HEK293 (cell line): ENCODE data around the gene ACVR1.

Experiments
- CTCF ChIA-PET: fragments of 350-600 bp; formaldehyde crosslinking; extraction: SDS; loops from one replicate; lab custom pipeline; 2021; ENCODE audit warnings: antibody characterized with exemption; lab: Yijun Ruan, JAX
- POLR2A ChIA-PET: fragments of 300-600 bp; formaldehyde crosslinking; extraction: SDS; loops from one replicate; lab custom pipeline; 2020; ENCODE audit warnings: antibody characterized with exemption, inconsistent platforms; lab: Yijun Ruan, JAX
- H3K27ac ChIP-seq: fragments of 200-500 bp; sonication (Bioruptor generic); 2 replicates; pipeline ENCODE4 v1.5.1; 2014; ENCODE audit warnings: low read depth, low read length, control low read depth, inconsistent platforms; ENCODE audit errors: extremely low read depth
- H3K36me3 ChIP-seq, 2 experiments: fragments of 200-500 bp in 1 of 2; sonication (Bioruptor generic) in 1 of 2; 1 replicate in 1 of 2; 2 replicates in 1 of 2; pipeline ENCODE4 v1.5.1; 2014 to 2017; ENCODE audit warnings: inconsistent platforms in 2 of 2, low read length in 2 of 2; ENCODE audit not compliant: control insufficient read depth in 2 of 2, insufficient read depth in 1 of 2
- H3K4me1 ChIP-seq: fragments of 200-500 bp; sonication (Bioruptor generic); 2 replicates; pipeline ENCODE4 v1.5.1; 2014; ENCODE audit warnings: mild to moderate bottlenecking, low read length, inconsistent platforms; ENCODE audit not compliant: control insufficient read depth, insufficient read depth
- H3K4me3 ChIP-seq: 2 replicates; pipeline ENCODE4 v1.5.1; 2011; ENCODE audit warnings: low read depth, mild to moderate bottlenecking, control low read depth, low read length, moderate library complexity
- H3K9me3 ChIP-seq: fragments of 200-500 bp; sonication (Bioruptor generic); 2 replicates; pipeline ENCODE4 v1.5.1; 2014; ENCODE audit warnings: low read depth, low read length, inconsistent platforms; ENCODE audit not compliant: control insufficient read depth, insufficient read depth
- BCL11B ChIP-seq: fragments of 450-650 bp; formaldehyde crosslinking; IDR thresholded peaks from 2 replicates; pipeline ENCODE4 v1.5.1; 2016; ENCODE audit warnings: low read depth, missing biosample characterization, missing genetic modification characterization
- WT1 ChIP-seq: fragments of 450-650 bp; formaldehyde crosslinking; IDR thresholded peaks from 2 replicates; pipeline ENCODE4 v1.5.1; 2016; ENCODE audit warnings: missing biosample characterization, missing genetic modification characterization
- ZBTB6 ChIP-seq: fragments of 450-650 bp; formaldehyde crosslinking; IDR thresholded peaks from 2 replicates; pipeline ENCODE4 v1.5.1; 2017; ENCODE audit warnings: missing biosample characterization, missing genetic modification characterization
- ZIC2 ChIP-seq: fragments of 450-650 bp; formaldehyde crosslinking; IDR thresholded peaks from 2 replicates; pipeline ENCODE4 v1.5.1; 2016; ENCODE audit warnings: missing biosample characterization, missing genetic modification characterization
- ZNF112 ChIP-seq: fragments of 450-650 bp; formaldehyde crosslinking; IDR thresholded peaks from 2 replicates; pipeline ENCODE4 v1.5.0; 2017; ENCODE audit warnings: missing biosample characterization, missing genetic modification characterization
- ZNF157 ChIP-seq: fragments of 450-650 bp; formaldehyde crosslinking; IDR thresholded peaks from 2 replicates; pipeline ENCODE4 v1.5.1; 2016; ENCODE audit warnings: missing biosample characterization, missing genetic modification characterization
- ZNF16 ChIP-seq: fragments of 450-650 bp; formaldehyde crosslinking; IDR thresholded peaks from 2 replicates; pipeline ENCODE4 v1.5.1; 2016; ENCODE audit warnings: low read depth, missing biosample characterization, missing genetic modification characterization
- ZNF19 ChIP-seq: fragments of 450-650 bp; formaldehyde crosslinking; IDR thresholded peaks from 2 replicates; pipeline ENCODE4; 2016; ENCODE audit warnings: missing biosample characterization, missing genetic modification characterization, low read depth
- ZNF202 ChIP-seq: fragments of 450-650 bp; formaldehyde crosslinking; IDR thresholded peaks from 2 replicates; pipeline ENCODE4 v1.5.1; 2016; ENCODE audit warnings: missing biosample characterization, missing genetic modification characterization, borderline replicate concordance
- ZNF211 ChIP-seq: fragments of 450-650 bp; formaldehyde crosslinking; IDR thresholded peaks from 2 replicates; pipeline ENCODE4 v1.5.1; 2016; ENCODE audit warnings: low read depth, missing biosample characterization, missing genetic modification characterization
- ZNF239 ChIP-seq: fragments of 450-650 bp; formaldehyde crosslinking; IDR thresholded peaks from 2 replicates; pipeline ENCODE4 v1.5.1; 2016; ENCODE audit warnings: missing biosample characterization, missing genetic modification characterization
- ZNF292 ChIP-seq: fragments of 450-650 bp; formaldehyde crosslinking; IDR thresholded peaks from 2 replicates; pipeline ENCODE4 v1.5.1; 2016; ENCODE audit warnings: low read depth, missing biosample characterization, missing genetic modification characterization, borderline replicate concordance
- ZNF398 ChIP-seq: fragments of 450-650 bp; formaldehyde crosslinking; IDR thresholded peaks from 2 replicates; pipeline ENCODE4 v1.5.1; 2017; ENCODE audit warnings: missing biosample characterization, missing genetic modification characterization
- ZNF560 ChIP-seq: fragments of 450-650 bp; formaldehyde crosslinking; IDR thresholded peaks from 2 replicates; pipeline ENCODE4 v1.5.1; 2017; ENCODE audit warnings: missing biosample characterization, missing genetic modification characterization, borderline replicate concordance
- ZNF621 ChIP-seq: fragments of 450-650 bp; formaldehyde crosslinking; IDR thresholded peaks from 2 replicates; pipeline ENCODE4 v1.5.1; 2017; ENCODE audit warnings: missing biosample characterization, missing genetic modification characterization
- ZNF664 ChIP-seq: fragments of 450-650 bp; formaldehyde crosslinking; IDR thresholded peaks from 2 replicates; pipeline ENCODE4 v1.5.1; 2016; ENCODE audit warnings: missing biosample characterization, missing genetic modification characterization
- ZNF670 ChIP-seq: fragments of 450-650 bp; formaldehyde crosslinking; IDR thresholded peaks from 2 replicates; pipeline ENCODE4 v1.5.1; 2016; ENCODE audit warnings: missing biosample characterization, missing genetic modification characterization, low read depth
- ZNF677 ChIP-seq: fragments of 450-650 bp; IDR thresholded peaks from 2 replicates; pipeline ENCODE4 v1.5.0; 2018; ENCODE audit warnings: missing biosample characterization, mild to moderate bottlenecking, missing genetic modification characterization, moderate library complexity
- ZNF704 ChIP-seq: fragments of 450-650 bp; formaldehyde crosslinking; IDR thresholded peaks from 2 replicates; pipeline ENCODE4 v1.5.1; 2016; ENCODE audit warnings: missing biosample characterization, missing genetic modification characterization
- ZNF776 ChIP-seq: fragments of 450-650 bp; formaldehyde crosslinking; IDR thresholded peaks from 2 replicates; pipeline ENCODE4 v1.5.0; 2017; ENCODE audit warnings: missing biosample characterization, missing genetic modification characterization, borderline replicate concordance
- TF ChIP-seq, protein P1 (sequence below): sonication (generic); formaldehyde crosslinking; IDR thresholded peaks from 2 replicates; pipeline ENCODE4 v1.8.1; 2022; ENCODE audit warnings: mild to moderate bottlenecking, moderate library complexity, missing genetic modification reagents
- TF ChIP-seq, protein P2 (sequence below): fragments of 450-650 bp; formaldehyde crosslinking; IDR thresholded peaks from 2 replicates; pipeline ENCODE4 v1.5.1; 2016; ENCODE audit warnings: missing biosample characterization, missing genetic modification characterization

ACVR1 gene

DNA sequence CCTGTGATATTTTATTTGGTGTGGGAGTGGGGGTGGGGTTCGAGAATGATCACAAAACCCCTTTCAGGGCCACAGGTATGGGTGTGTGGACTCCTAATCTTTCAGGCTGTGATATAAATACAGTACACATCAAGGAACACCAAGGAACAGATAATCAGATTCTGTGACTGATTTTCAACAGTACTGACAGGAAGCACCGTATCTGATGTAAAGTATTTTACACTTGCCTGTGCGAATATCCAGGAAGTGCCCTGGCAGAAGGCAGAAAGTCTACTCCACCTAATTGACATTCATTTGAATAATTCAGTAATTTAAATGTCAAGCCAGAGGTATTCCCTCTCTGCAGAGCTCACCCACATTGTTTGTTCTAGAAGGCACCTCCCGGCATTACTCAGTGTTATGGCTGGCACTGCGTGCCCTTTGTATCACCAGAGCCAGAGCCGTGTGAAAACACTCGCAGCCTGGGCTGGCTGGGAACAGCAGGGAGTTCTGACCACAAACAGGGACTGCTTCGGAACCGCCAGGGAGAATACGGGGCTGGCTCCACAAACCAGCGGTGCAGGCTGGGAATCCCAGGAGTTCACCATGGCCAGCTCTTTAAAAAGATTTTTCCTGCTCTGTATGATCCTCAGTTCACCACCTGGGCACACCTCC is 91.8 kb downstream of the ACVR1 start:
- peaks cover 0 to 4% of the 10 kb centered on the region in 2 experiments; a peak in 1 of 3 replicates for H3K36me3 ChIP-seq
- CTCF ChIA-PET, result interaction anchor here (0.6 kb wide), 1 partner anchor 55 kb away, joined by 3 read pairs; no protein-coding TSS in a partner anchor
- no peak overlapping the region for H3K4me3 ChIP-seq
- TF ChIP-seq ZNF664 (no peak), ZIC2 (tag by site-specific recombination) (peak; percentile 27; the same call in 1 of the 2 replicates)
- H3K27ac ChIP-seq, result no peak overlapping the region
- H3K4me1 ChIP-seq, result peaks cover 13% of the 10 kb centered on the region
- POLR2A ChIA-PET, result no interaction called here
- H3K9me3 ChIP-seq, result no peaks in the 10 kb centered on the region

DNA sequence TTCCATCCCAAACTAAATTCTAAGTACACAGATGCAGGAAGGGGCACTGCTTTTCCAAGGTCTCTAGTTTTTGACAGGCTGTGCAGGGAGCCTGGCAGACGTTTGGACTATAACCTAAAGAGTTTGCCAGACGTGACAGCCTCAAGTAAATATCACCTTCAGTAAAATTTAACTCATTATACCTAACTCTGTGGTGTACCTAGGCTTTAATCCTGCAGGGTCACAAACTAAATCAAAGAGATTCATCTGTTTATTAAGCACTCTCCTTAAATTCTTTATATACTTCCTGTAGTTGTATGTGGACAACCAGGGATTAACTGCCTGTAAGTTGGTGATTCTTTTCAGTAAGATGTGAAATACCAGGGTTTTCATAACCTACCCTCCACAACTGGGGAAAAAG is 92.9 kb downstream of the ACVR1 start:
- no peak for TF ChIP-seq ZNF239
- TF ChIP-seq ZNF16 (tag by site-specific recombination), result no peak
- TF ChIP-seq ZNF704 (tag by site-specific recombination), result no peak
- no peak for TF ChIP-seq ZNF112
- TF ChIP-seq BCL11B (tag by site-specific recombination), result no peak
- TF ChIP-seq, protein P1, sequence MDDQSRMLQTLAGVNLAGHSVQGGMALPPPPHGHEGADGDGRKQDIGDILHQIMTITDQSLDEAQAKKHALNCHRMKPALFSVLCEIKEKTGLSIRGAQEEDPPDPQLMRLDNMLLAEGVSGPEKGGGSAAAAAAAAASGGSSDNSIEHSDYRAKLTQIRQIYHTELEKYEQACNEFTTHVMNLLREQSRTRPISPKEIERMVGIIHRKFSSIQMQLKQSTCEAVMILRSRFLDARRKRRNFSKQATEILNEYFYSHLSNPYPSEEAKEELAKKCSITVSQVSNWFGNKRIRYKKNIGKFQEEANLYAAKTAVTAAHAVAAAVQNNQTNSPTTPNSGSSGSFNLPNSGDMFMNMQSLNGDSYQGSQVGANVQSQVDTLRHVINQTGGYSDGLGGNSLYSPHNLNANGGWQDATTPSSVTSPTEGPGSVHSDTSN (CRISPR knock-in tag), result no peak
- TF ChIP-seq ZNF621 (tag by site-specific recombination), result no peak
- no peak for TF ChIP-seq ZNF202
- no peak for TF ChIP-seq ZNF670 (tag by site-specific recombination)
- no peak for TF ChIP-seq ZNF211 (tag by site-specific recombination)
- no peak for TF ChIP-seq WT1
- no peak for TF ChIP-seq ZNF398 (tag by site-specific recombination)
- no peak for TF ChIP-seq ZNF776
- TF ChIP-seq ZBTB6, result no peak
- no peak for TF ChIP-seq ZNF157 (tag by site-specific recombination)
- TF ChIP-seq ZNF292 (tag by site-specific recombination), result no peak
- no peak for TF ChIP-seq ZNF560 (tag by site-specific recombination)
- TF ChIP-seq, protein P2, sequence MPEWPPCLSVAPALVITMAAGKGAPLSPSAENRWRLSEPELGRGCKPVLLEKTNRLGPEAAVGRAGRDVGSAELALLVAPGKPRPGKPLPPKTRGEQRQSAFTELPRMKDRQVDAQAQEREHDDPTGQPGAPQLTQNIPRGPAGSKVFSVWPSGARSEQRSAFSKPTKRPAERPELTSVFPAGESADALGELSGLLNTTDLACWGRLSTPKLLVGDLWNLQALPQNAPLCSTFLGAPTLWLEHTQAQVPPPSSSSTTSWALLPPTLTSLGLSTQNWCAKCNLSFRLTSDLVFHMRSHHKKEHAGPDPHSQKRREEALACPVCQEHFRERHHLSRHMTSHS, result no peak
- no peak for TF ChIP-seq ZNF19 (tag by site-specific recombination)
- TF ChIP-seq ZNF677, result no peak
- peaks cover 0 to 4% of the 10 kb centered on the region in 2 experiments; a peak in 1 of 3 replicates for H3K36me3 ChIP-seq
- no peak overlapping the region for H3K4me3 ChIP-seq
- no peak overlapping the region for H3K27ac ChIP-seq
- H3K9me3 ChIP-seq, result no peaks in the 10 kb centered on the region
- CTCF ChIA-PET, result no interaction called here
- H3K4me1 ChIP-seq, result peaks cover 13% of the 10 kb centered on the region
- POLR2A ChIA-PET, result no interaction called here
